Germinal center (tissue), 1 donor: ENCODE measurements around the gene NXN.
"Not testable (repeated sequence)": the region's sequence is repeated elsewhere in the genome, so short reads cannot be mapped to it uniquely, and the experiment has no call there.

Experiments
- DNase-seq: peaks from one replicate; pipeline ENCODE4 v3.0.0; 2012; ENCODE audit warnings: mixed read lengths, low spot score

NXN gene

DNA sequence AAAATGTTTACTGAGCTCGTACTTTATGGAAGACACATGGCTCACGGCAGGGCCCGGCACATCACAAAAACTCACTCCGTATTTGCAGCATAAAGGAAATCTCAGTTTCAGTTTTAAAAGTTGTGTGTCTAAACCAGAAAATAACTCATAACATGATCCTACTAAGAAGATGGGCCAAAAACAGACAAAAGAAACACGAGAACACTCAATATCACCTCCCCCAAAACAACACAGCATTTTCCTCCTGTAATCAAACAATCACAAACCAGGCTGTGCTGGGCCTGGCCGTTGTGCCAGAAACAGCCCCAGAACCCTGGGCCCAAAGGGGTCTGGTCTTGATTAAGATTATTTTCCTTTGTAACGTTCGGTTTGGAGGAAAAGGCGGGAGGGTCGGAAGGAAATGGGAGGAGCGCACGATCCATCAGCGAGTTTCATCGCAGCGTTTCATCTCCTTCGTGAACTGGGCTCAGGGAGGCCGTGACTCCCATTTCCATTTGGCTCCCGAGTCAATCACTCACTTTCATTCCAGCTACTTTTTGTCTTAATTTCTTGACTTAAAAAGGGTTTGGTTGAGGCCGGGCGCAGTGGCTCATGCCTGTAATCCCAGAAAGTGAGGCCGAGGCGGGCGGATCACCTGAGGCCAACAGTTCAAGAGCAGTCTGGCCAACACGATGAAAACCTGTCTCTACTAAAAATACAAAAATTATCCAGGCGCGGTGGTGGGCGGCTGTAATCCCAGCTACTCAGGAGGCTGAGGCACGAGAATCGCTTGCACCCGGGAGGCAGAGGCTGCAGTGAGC, 61.4 kb downstream of the NXN start:
- no peak for DNase-seq

- no peak for DNase-seq
Measured at GRCh38 chr17:917391-917811, 62.2 kb downstream of the NXN start.

GRCh38 chr17:916315-916714, 63.3 kb downstream of the NXN start:
- no peak for DNase-seq

- DNase-seq: no peak
Measured at GRCh38 chr17:915538-916201, 63.9 kb downstream of the NXN start.

- DNase-seq: no peak
Measured at GRCh38 chr17:914561-914960, 65.0 kb downstream of the NXN start.

GRCh38 chr17:913207-913606, 66.4 kb downstream of the NXN start:
- no peak for DNase-seq

DNA sequence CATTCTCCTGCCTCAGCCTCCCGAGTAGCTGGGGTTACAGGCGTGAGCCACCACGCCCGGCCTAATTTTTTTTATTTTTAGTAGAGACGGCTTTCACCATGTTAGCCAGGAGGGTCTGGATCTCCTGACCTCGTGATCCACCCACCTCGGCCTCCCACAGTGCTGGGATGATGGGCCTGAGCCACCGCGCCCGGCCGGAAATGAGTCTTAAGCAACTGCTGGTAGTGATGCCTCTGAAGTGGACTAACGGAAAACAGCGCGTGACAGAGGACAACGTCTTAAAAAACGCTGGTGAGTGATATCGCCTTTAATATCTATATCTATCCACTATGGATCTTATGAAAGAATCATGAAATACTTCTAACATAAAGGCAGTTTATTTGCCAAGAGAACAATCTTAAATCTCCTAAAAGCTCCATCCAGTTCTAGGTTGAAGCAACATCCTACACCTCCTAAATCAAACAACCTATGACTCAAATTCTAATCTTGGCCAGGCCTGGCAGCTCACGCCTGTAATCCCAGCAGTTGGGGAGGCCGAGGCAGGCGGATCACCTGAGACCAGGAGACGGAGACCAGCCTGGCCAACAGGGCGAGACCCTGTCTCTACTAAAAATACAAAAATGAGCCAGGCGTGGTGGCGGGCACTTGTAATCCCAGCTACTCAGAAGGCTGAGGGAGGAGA, 69.8 kb downstream of the NXN start:
- DNase-seq: no peak

- no peak for DNase-seq
Measured at GRCh38 chr17:907725-908124, 71.9 kb downstream of the NXN start.

DNA sequence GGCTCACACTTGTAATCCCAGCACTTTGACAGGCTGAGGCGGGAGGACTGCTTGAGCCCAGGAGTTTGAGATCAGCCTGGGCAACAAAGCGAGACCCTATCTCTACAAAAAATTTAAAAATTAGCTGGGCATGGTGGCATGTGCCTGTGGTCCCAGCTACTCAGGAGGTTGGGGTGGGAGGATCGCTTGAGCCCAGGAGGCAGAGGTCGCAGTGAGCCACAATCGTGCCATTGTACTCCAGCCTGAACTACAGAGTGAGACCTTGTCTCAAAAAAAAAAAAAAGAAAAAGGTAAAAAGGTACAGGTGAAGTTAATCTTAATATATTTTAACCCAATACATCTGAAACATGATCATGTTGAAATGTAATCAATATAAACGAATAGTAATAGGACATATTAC, 73.9 kb downstream of the NXN start:
- DNase-seq: not testable (repeated sequence)

GRCh38 chr17:903691-904481, 75.7 kb downstream of the NXN start:
- DNase-seq: no peak

GRCh38 chr17:902463-902862, 77.1 kb downstream of the NXN start:
- DNase-seq: no peak

DNA sequence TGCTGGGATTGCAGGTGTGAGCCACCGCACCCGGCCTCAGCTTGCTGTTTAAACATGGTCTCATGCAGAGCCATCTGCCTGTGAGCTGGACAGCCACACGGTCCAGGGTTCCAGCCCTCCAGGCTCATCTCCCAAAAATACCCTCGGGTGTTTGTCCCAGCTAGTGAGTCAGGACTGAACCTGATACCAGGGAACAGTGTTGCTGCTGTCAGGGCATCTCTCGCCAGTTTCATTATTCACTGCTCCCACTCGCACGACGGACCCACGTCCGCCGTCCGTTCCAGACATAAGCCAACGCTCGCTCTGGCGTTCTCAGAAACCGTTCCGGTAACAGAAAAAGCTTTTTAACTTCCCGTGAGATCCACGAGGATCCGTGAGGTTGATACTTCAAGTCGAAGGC, 77.6 kb downstream of the NXN start:
- no peak for DNase-seq

- no peak for DNase-seq
Measured at GRCh38 chr17:901191-901950, 78.2 kb downstream of the NXN start.

DNA sequence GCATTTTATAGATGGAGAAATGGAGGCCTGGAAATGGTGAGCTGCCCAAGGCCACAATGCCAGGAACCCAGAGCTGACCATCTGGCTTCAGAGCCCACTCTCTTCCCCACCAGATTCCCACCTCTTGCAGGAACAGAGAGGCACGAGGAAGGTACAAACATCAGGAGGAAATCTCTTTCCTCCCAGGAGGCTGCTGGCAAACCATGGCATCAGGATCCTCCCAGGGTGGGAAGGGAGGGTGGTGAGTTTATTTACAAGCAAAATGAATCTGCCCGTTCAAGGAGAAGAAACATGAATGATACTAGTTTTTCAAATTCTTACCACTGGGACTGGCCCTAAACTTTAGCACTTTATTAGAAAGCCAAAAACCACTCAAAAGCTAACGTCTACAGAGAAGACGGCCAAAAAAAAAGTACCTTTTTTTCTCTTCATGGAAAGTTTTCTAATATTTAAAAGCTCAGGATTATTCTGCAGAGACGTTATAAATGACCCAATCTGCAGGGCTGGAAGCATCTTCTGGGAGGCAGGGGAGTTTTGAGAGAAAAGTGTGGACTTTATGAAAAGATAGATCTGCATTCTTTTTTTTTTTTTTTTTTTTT, 79.1 kb downstream of the NXN start:
- no peak for DNase-seq

GRCh38 chr17:897970-898619, 81.5 kb downstream of the NXN start:
- DNase-seq: no peak

GRCh38 chr17:896953-897661, 82.5 kb downstream of the NXN start:
- no peak for DNase-seq

GRCh38 chr17:896454-896853, 83.1 kb downstream of the NXN start:
- DNase-seq: no peak

- DNase-seq: no peak
Measured at GRCh38 chr17:892958-893357, 86.6 kb downstream of the NXN start.

DNA sequence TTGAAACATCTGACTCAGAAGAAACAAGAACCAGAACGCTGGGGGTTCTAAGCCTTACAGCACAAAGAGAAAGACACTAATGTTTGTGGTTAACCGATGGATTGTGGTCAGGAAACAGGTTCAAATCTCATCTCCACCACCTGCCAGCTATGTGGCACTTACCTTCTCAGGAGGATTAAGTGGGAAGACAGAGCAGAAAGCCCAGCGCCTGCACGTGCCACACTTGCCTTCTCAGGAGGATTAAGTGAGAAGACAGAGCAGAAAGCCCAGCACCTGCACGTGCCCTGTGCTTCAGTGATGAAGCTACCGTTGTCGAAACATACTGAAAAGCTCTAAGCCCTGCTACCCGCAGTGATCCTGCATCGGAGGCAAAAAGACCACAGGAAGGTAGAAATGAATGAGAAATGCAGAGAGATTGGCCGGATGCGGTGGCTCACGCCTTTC, 90.6 kb downstream of the NXN start:
- no peak for DNase-seq
